GM12873 (cell line): ENCODE results near the gene FLNC.

Experiments used
- TF ChIP-seq, protein P1 (sequence below): IDR thresholded peaks from 2 replicates; pipeline ENCODE4 v1.5.1; 2012; ENCODE audit warnings: low read depth, mild to moderate bottlenecking, moderate library complexity, low read length, control low read depth; ENCODE audit not compliant: insufficient read depth; ENCODE audit errors: missing control alignments

FLNC gene

DNA sequence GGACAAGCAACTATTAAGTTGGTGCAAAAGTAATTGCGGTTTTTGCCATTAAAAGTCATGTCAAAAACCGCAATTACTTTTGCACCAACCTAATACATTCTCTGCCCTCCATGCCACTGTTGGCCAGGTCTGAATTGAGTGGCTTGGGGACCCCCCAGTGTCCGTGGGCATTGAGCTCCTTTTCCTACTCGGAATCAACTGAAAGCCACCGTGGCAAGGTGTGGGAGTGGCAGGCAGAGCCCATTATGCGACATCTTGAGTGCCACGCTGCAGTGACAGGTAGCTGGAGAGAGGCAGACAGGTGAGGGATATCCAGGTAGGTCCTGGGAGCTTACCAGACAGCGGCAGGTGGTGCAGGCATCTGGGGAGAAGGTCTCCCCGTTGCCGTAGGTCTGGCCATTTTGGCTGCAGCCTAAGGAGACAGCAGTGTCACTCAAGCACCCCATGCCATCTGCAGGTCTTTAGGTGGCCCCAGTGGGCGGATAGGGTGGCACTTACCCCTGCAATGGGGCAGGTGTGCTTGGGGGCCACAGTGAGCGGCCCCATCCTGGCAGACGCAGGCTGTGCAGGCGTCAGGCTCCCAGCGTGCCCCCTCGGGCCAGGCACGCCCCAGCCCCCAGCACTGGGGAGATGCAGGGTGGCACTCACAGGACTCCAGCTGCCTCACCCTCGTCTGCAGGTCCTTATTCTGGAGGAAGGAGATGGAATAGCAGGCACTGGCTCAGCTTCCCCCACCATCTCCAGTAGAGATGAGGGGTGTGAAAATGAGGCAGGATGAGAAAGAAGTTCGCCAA lies 76.8 kb downstream of the FLNC start:
- TF ChIP-seq, protein P1, sequence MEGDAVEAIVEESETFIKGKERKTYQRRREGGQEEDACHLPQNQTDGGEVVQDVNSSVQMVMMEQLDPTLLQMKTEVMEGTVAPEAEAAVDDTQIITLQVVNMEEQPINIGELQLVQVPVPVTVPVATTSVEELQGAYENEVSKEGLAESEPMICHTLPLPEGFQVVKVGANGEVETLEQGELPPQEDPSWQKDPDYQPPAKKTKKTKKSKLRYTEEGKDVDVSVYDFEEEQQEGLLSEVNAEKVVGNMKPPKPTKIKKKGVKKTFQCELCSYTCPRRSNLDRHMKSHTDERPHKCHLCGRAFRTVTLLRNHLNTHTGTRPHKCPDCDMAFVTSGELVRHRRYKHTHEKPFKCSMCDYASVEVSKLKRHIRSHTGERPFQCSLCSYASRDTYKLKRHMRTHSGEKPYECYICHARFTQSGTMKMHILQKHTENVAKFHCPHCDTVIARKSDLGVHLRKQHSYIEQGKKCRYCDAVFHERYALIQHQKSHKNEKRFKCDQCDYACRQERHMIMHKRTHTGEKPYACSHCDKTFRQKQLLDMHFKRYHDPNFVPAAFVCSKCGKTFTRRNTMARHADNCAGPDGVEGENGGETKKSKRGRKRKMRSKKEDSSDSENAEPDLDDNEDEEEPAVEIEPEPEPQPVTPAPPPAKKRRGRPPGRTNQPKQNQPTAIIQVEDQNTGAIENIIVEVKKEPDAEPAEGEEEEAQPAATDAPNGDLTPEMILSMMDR: no peak
